GM12878 (cell line): ENCODE results near the gene LMAN2. TPM values are rescaled to one million over a fixed set of nuclear protein-coding genes. Genes with fewer than 3 reads are reported as not detected.

Source experiments
- ATF2 ChIP-seq: IDR thresholded peaks from 2 replicates; pipeline ENCODE4 v1.6.1; 2012; ENCODE audit warnings: low read length, inconsistent platforms
- BCLAF1 ChIP-seq: fragments of 450-650 bp; IDR thresholded peaks from 2 replicates; pipeline ENCODE4 v1.6.1; 2017; ENCODE audit warnings: antibody characterized with exemption, mild to moderate bottlenecking, moderate library complexity
- CUX1 ChIP-seq: IDR thresholded peaks from 2 replicates; pipeline ENCODE4 v1.6.1; 2012; ENCODE audit warnings: improper control_type of control experiment, low read depth, low read length; ENCODE audit not compliant: insufficient replicate concordance
- E2F4 ChIP-seq: IDR thresholded peaks from 2 replicates; pipeline ENCODE4 v1.6.1; 2012; ENCODE audit warnings: low read depth, low read length, improper control_type of control experiment
- ELK1 ChIP-seq: IDR thresholded peaks from 2 replicates; pipeline ENCODE4 v1.6.1; 2012; ENCODE audit warnings: low read depth, low read length, improper control_type of control experiment
- ETV6 ChIP-seq, 2 experiments: fragments of 450-650 bp in 1 of 2; IDR thresholded peaks in 1 of 2; conservative IDR thresholded peaks in 1 of 2; 2 replicates each; pipeline ENCODE4 v1.6.1; 2014; ENCODE audit warnings: antibody characterized with exemption in 1 of 2, borderline replicate concordance in 1 of 2, low read depth in 1 of 2, mild to moderate bottlenecking in 1 of 2, moderate library complexity in 1 of 2
- IKZF2 ChIP-seq, 2 experiments: fragments of 450-650 bp; IDR thresholded peaks; 2 replicates each; pipeline ENCODE4 v1.6.1; 2017; ENCODE audit warnings: mild to moderate bottlenecking in 2 of 2, moderate library complexity in 2 of 2
- PAX8 ChIP-seq: fragments of 450-650 bp; IDR thresholded peaks from 2 replicates; pipeline ENCODE4 v1.6.1; 2017; ENCODE audit warnings: mild to moderate bottlenecking, moderate library complexity
- PKNOX1 ChIP-seq: fragments of 450-650 bp; IDR thresholded peaks from 2 replicates; pipeline ENCODE4 v1.6.1; 2016; ENCODE audit warnings: mild to moderate bottlenecking
- RFX5 ChIP-seq: IDR thresholded peaks from 2 replicates; pipeline ENCODE4 v1.6.1; 2011; ENCODE audit warnings: low read depth, low read length, improper control_type of control experiment
- RUNX3 ChIP-seq: IDR thresholded peaks from 2 replicates; pipeline ENCODE4 v1.6.1; 2012; ENCODE audit warnings: low read length, inconsistent platforms
- SIX5 ChIP-seq: IDR thresholded peaks from 2 replicates; pipeline ENCODE4 v1.6.1; 2011; ENCODE audit warnings: mild to moderate bottlenecking, low read depth, low read length, moderate library complexity; ENCODE audit not compliant: severe bottlenecking
- SMAD1 ChIP-seq: fragments of 450-650 bp; IDR thresholded peaks from 2 replicates; pipeline ENCODE4 v1.6.1; 2018; ENCODE audit warnings: mild to moderate bottlenecking, low read depth; ENCODE audit not compliant: partially characterized antibody
- SRF ChIP-seq, 2 experiments: IDR thresholded peaks; 2 replicates each; pipeline ENCODE4 v1.6.1; 2011; ENCODE audit warnings: low read depth in 2 of 2, low read length in 2 of 2, mild to moderate bottlenecking in 1 of 2, moderate library complexity in 1 of 2
- polyA plus RNA-seq, 11 experiments: library from polyadenylated mRNA; depleted of rRNA in 4 of 11; unstranded in 6 of 11; stranded (reverse) in 5 of 11; fragments of >200 nt; fragmentation: Nextera tagmentation in 4 of 11; fragmentation: Illumina TruSeq in 1 of 11; extraction: Ambion mirVana in 4 of 11; extraction: Trizol in 1 of 11; gene quantifications; 1 replicate in 1 of 11; 2 replicates in 10 of 11; pipeline versions ENCODE4 v1.2.1 to v1.2.3, GENCODE V29; 2011 to 2016; ENCODE audit warnings: inconsistent platforms in 2 of 11, missing spikeins in 2 of 11, low read depth in 1 of 11
- total RNA-seq, 4 experiments: library from RNA; depleted of rRNA in 3 of 4; stranded (reverse); fragments of >200 nt in 3 of 4; fragmentation: Illumina TruSeq in 1 of 4; extraction: Trizol in 1 of 4; gene quantifications; 2 replicates each; pipeline versions ENCODE4 v1.2.1 to v1.2.3, GENCODE V29; 2013 to 2021

LMAN2 gene
- total and polyA plus RNA-seq, 10 of the 15 experiments (the other 5 are each of a cell fraction or from before 2014, with no cell fraction given): 2.4 to 264 (median 147) TPM

GRCh38 chr5:177378884-177379883 lies 27.7 kb upstream of the LMAN2 start (continued):
- TF ChIP-seq BCLAF1 (no peak), RUNX3 (peak; percentile 75), CUX1 (no peak), PAX8 (no peak), ELK1 (no peak), ATF2 (peak; percentile 77; the same call in 1 of the 2 replicates), ETV6 (conservative IDR thresholded peaks at IDR 0.05 in 1 of 2, IDR thresholded peaks at IDR 0.05 in 1 of 2; ENCODE audit: borderline replicate concordance in 1 of 2, low read depth in 1 of 2) (peak in 1 of 2 experiments; percentile 70; a peak in 1 of 4 replicates), SRF (IDR thresholded peaks at IDR 0.05; ENCODE audit: low read depth in 2 of 2, low read length in 2 of 2) (0 out of 4 replicates have a peak, but pooled peaks of 1 of the 2 experiments have one; percentile 27), RFX5 (no peak), IKZF2 (IDR thresholded peaks at IDR 0.05) (peak; percentile 21 to 41; a peak in 1 of 4 replicates), E2F4 (no peak), SIX5 (no peak), SMAD1 (no peak), PKNOX1 (no peak)
